ENCODE results near the gene ZNF451. TPM values are rescaled to one million over a fixed set of nuclear protein-coding genes. Genes with fewer than 3 reads are reported as not detected.

ZNF451 gene
- total RNA-seq, 1 donor from 2014 or later = 56.9 TPM

DNA sequence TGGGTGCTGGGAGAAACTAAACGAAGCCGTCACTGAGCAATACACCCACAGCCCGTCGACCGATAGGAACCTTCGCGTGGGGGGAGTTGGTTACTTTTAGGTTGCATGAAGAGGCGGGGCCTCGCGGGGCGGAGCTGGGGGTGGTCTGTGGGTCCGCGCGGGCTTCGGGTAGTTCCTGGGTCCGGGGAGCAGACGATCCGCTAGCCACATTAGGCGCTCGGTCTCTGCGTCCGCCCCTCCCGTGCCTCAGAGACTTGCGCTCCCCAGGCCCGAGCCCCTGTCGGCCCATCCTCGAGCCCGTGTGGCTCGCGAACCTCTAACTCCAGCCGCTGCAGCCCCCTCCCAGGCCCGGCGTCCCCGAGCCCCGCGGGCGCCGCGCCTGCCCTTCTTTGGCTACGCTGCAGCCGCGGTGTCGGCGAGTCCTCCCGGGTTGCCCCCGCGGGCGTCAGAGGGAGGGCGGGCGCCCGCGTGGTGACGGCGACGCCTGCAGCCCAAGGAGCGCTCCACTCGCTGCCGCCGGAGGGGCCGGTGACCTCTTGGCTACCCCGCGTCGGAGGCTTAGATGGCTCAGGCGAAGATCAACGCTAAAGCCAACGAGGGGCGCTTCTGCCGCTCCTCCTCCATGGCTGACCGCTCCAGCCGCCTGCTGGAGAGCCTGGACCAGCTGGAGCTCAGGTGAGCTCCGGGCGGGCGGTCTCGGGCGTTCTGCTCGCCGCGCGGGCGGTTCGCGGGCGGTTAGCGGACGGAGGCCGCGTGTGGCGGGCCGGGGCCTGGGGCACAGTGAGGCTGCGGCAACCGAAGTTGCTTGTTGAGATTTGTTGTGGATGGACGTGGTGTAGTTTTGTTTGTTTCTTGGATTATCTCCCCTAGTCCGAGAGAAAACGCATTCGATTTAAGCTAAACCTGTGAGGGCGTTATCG is 82.4 kb downstream of the ZNF451 start, which contains the start of gene BAG2:
Gene BAG2, plus strand, starts transcription at position 191 of the 920 bp plus-strand sequence. Its CDS starts 372 bp downstream, at position 563.
- peak within 1 kb of the TSS; percentile 85 to 88 (median 87) for H3K9ac ChIP-seq (ENCODE audit: low read depth in 1 of 3, low read length in 3 of 3)
- peaks cover 2 to 10% (median 8%) of the 10 kb centered on the region in 3 donors for H3K4me1 ChIP-seq (ENCODE audit: control insufficient read depth in 3 of 3, insufficient read depth in 3 of 3, low read length in 3 of 3)
- no peaks in the 10 kb centered on the region for H3K27me3 ChIP-seq (ENCODE audit: control insufficient read depth in 3 of 3, insufficient read depth in 3 of 3, low read length in 3 of 3)
- peak within 1 kb of the TSS; percentile 88 for H3K27ac ChIP-seq (ENCODE audit: low read depth, low read length)
- H3K36me3 ChIP-seq (ENCODE audit: control insufficient read depth in 3 of 3, insufficient read depth in 3 of 3, low read length in 3 of 3) = no peaks in the 10 kb centered on the region
- no peaks in the 10 kb centered on the region for H3K9me3 ChIP-seq (ENCODE audit: control insufficient read depth in 3 of 3, low read length in 3 of 3)
- peak within 1 kb of the TSS; percentile 79 to 90 (median 85) for H3K4me3 ChIP-seq (ENCODE audit: low read length in 3 of 3)

DNA sequence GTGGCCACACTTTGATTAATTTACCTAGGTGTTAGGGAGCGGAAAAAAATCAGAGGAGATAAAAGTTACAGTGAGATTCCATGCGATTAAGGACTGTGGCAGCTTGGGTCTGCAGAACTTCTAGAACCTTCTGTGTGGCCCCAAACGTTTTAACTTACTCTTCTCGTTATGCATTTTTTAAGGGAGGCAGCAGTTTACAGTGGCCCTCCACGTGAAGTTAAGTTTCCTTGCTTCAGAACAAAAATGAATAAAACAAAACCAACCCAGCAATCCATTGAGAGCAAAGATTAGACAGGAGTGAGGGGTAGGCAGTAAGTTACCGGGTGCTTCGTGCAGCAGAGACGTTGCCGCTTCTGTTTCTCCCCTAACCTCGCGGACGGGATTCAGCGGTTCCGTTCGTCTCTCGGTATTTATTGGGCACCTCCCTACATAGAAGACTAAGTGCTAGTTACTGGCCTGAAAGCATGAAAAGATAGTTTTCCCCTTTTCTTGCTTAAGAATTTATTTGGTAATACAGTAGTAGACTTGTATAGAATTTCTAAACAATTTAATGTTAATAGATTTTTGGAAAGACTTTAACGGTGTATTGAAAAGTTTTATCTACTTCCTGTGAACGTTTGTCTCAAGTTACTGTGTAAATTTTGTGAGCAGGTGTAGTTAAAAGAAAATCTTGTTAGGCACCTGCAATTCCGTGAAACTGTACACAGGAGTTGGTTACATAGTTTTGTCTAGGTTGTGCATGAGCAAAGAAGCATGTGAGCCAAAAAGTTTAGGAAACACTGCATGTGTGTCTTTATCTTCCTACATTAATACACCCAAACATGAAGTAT is 83.3 kb downstream of the ZNF451 start:
- H3K9me3 ChIP-seq (ENCODE audit: control insufficient read depth in 3 of 3, low read length in 3 of 3) = no peaks in the 10 kb centered on the region
- H3K27ac ChIP-seq (ENCODE audit: low read depth, low read length) = peak overlapping the region; percentile 88
- H3K36me3 ChIP-seq (ENCODE audit: control insufficient read depth in 3 of 3, insufficient read depth in 3 of 3, low read length in 3 of 3) = no peaks in the 10 kb centered on the region
- H3K9ac ChIP-seq (ENCODE audit: low read depth in 1 of 3, low read length in 3 of 3) = peak overlapping the region; percentile 85 to 88 (median 87)
- peaks cover 6 to 19% (median 16%) of the 10 kb centered on the region in 3 donors for H3K4me1 ChIP-seq (ENCODE audit: control insufficient read depth in 3 of 3, insufficient read depth in 3 of 3, low read length in 3 of 3)
- no peaks in the 10 kb centered on the region for H3K27me3 ChIP-seq (ENCODE audit: control insufficient read depth in 3 of 3, insufficient read depth in 3 of 3, low read length in 3 of 3)
- peak overlapping the region; percentile 79 to 90 (median 85) for H3K4me3 ChIP-seq (ENCODE audit: low read length in 3 of 3)

DNA sequence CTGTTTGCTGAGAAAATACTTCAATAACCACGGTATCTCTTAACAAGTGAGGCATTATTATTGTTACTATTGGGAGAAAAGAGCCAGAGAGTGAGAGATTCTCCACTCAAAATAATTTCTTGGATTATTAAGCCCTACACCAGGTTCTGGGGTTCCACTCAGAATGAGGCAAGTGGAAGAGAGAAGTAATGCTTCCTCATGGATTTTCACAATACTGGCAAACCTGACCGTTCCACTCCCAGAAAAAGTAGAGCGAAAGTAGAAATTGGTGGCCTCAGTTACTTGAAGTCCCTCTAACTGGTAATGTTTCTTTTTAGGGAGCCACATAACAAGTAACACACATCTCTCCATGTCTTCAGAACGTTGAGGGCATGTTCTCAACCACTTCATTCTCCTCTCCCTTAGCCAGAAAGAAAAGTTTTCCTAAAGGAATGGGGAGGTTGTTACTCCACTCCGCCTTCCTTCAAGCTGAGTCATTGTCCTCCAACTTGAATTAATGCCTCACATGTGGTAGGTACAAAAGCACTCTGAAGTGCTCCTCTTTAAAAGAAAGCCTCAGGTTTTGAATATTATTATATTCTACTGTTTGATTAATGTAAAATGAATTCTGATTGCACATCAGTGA is 84.0 kb downstream of the ZNF451 start:
- Histone ChIP-seq H3K27ac (ENCODE audit: low read depth, low read length) (peak overlapping the region; percentile 88), H3K27me3 (ENCODE audit: control insufficient read depth in 3 of 3, insufficient read depth in 3 of 3, low read length in 3 of 3) (no peaks in the 10 kb centered on the region), H3K9ac (ENCODE audit: low read depth in 1 of 3, low read length in 3 of 3) (peak overlapping the region; percentile 85 to 88 (median 87)), H3K9me3 (ENCODE audit: control insufficient read depth in 3 of 3, low read length in 3 of 3) (no peaks in the 10 kb centered on the region), H3K4me3 (ENCODE audit: low read length in 3 of 3) (peak overlapping the region; percentile 3 to 90 (median 79)), H3K36me3 (ENCODE audit: control insufficient read depth in 3 of 3, insufficient read depth in 3 of 3, low read length in 3 of 3) (no peaks in the 10 kb centered on the region), H3K4me1 (ENCODE audit: control insufficient read depth in 3 of 3, insufficient read depth in 3 of 3, low read length in 3 of 3) (peaks cover 8 to 21% (median 19%) of the 10 kb centered on the region in 3 donors)

DNA sequence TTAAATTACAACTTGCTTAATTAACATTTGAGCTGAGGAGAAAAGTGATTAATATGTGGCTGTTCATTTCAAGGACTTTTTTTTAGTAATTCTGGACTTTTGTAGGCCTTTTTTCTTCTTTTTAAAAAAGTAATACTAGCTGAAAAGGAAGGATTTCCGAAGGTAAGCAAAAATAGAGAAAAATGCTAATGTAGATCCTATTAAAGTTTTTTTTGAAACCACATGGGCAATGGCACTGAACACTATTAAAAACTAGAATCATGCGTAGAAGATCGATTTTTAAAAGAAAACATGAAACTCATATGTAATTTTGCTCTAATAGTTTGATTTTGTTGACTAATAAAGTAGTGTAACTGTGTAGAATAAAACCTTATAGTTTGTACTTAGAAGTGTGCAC is 84.5 kb downstream of the ZNF451 start:
- Histone ChIP-seq H3K9me3 (ENCODE audit: control insufficient read depth in 3 of 3, low read length in 3 of 3) (no peaks in the 10 kb centered on the region), H3K36me3 (ENCODE audit: control insufficient read depth in 3 of 3, insufficient read depth in 3 of 3, low read length in 3 of 3) (no peaks in the 10 kb centered on the region), H3K27ac (ENCODE audit: low read depth, low read length) (peak overlapping the region; percentile 88), H3K9ac (ENCODE audit: low read depth in 1 of 3, low read length in 3 of 3) (no peak overlapping the region), H3K27me3 (ENCODE audit: control insufficient read depth in 3 of 3, insufficient read depth in 3 of 3, low read length in 3 of 3) (no peaks in the 10 kb centered on the region), H3K4me3 (ENCODE audit: low read length in 3 of 3) (peak overlapping the region in 1 of 3 donors; percentile 79), H3K4me1 (ENCODE audit: control insufficient read depth in 3 of 3, insufficient read depth in 3 of 3, low read length in 3 of 3) (peaks cover 11 to 24% (median 21%) of the 10 kb centered on the region in 3 donors)

DNA sequence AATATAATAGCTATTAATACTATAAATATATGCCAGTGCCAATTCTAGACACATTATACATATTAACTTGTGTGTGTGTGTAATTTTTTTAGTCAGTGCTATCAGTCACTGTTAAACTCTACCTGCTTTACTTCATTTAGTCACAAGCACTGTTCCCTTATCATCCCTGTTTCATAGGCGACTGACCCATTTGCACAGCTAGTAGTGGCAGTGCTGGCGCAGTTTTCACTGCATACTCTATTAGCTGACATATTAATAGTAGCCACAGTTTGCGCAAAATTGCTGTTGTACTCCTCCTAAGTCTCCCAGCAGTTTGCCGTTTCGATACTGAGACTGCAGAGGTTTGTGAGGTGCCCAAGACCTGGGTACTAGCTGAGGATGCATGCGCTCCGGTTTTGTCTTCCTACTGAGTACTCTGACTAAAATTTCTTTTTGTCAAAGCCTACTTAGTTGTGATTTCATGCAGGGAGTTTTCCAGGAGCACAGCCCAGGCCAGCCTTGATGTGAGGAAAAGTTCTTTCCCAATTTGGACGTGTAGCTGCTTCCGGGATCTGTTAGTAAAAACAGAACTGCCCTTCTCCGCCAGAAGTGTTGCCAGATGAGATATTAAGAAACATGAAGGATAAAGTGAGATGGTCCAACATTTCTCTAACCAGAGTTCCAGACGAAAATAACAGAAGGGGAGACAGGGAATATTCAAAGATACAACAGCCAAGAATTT is 87.7 kb downstream of the ZNF451 start:
- no peaks in the 10 kb centered on the region for H3K9me3 ChIP-seq (ENCODE audit: control insufficient read depth in 3 of 3, low read length in 3 of 3)
- H3K4me1 ChIP-seq (ENCODE audit: control insufficient read depth in 3 of 3, insufficient read depth in 3 of 3, low read length in 3 of 3) = peaks cover 13 to 36% (median 32%) of the 10 kb centered on the region in 3 donors
- peak overlapping the region; percentile 23 to 61 (median 44) for H3K4me3 ChIP-seq (ENCODE audit: low read length in 3 of 3)
- peak overlapping the region; percentile 65 for H3K27ac ChIP-seq (ENCODE audit: low read depth, low read length)
- no peaks in the 10 kb centered on the region for H3K27me3 ChIP-seq (ENCODE audit: control insufficient read depth in 3 of 3, insufficient read depth in 3 of 3, low read length in 3 of 3)
- H3K36me3 ChIP-seq (ENCODE audit: control insufficient read depth in 3 of 3, insufficient read depth in 3 of 3, low read length in 3 of 3) = peaks cover 0 to under 1% (median under 1%) of the 10 kb centered on the region in 3 donors
- H3K9ac ChIP-seq (ENCODE audit: low read depth in 1 of 3, low read length in 3 of 3) = peak overlapping the region; percentile 35 to 61 (median 46)

DNA sequence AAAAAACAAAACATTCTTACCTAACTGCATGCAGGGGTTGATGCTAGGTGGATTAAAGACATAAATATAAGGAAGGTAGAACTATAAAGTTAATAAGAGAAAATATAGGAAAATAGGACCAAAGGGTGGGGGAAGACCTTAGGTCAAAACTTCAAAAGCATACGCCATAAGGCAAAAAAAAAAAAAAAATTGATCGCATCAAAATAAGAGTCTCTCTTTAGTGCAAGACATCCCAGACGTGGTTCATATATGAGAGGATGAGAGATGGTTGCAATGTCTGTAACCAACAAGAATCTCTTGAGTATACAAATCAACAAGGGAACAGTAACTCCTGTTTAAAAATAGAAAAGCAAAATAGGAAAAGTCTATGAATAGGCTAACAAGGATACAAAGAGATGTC is 90.6 kb downstream of the ZNF451 start:
- no peak overlapping the region for H3K4me3 ChIP-seq (ENCODE audit: low read length in 3 of 3)
- no peaks in the 10 kb centered on the region for H3K9me3 ChIP-seq (ENCODE audit: control insufficient read depth in 3 of 3, low read length in 3 of 3)
- no peak overlapping the region for H3K9ac ChIP-seq (ENCODE audit: low read depth in 1 of 3, low read length in 3 of 3)
- peak overlapping the region; percentile 76 for H3K27ac ChIP-seq (ENCODE audit: low read depth, low read length)
- peaks cover 0 to 26% (median 17%) of the 10 kb centered on the region in 3 donors for H3K36me3 ChIP-seq (ENCODE audit: control insufficient read depth in 3 of 3, insufficient read depth in 3 of 3, low read length in 3 of 3)
- H3K27me3 ChIP-seq (ENCODE audit: control insufficient read depth in 3 of 3, insufficient read depth in 3 of 3, low read length in 3 of 3) = no peaks in the 10 kb centered on the region
- peaks cover 13 to 36% (median 29%) of the 10 kb centered on the region in 3 donors for H3K4me1 ChIP-seq (ENCODE audit: control insufficient read depth in 3 of 3, insufficient read depth in 3 of 3, low read length in 3 of 3)

DNA sequence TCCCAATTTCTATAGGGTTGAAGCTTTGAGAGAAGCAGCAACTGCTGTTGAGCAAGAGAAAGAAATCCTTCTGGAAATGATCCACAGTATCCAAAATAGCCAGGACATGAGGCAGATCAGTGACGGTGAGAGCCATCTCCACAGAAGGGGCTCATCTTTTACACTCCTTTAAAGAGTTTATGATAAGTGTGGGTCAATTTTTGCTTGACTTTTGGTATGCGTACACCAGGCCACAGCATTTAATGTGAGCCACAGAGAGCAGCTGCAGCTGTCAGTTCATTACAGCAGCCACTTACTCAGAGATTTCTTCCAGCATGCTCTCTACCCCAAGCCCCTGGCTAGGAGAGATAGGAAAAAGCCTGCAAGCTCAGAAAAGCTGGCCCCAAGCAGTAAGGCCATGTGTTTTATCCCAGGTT is 92.0 kb downstream of the ZNF451 start:
- peaks cover 13 to 29% (median 28%) of the 10 kb centered on the region in 3 donors for H3K4me1 ChIP-seq (ENCODE audit: control insufficient read depth in 3 of 3, insufficient read depth in 3 of 3, low read length in 3 of 3)

DNA sequence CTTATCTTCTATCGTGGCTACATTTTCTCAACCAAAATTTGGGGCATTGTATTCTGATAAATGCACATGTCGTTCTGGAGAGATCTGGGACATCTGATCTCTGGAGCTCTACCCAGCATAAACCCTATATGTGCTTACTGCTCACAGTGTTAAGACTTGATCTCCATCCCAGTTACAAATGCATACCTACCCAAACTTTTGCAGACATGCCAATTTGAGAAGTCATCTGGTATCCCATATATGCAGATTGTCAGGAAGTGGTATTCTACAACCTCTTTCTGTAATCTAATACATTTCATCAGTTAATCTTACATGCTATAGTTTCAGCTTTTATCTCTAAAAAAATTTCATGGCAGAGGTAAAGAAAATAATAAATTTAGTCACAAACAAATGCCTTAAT is 93.3 kb downstream of the ZNF451 start:
- Histone ChIP-seq H3K27me3 (ENCODE audit: control insufficient read depth in 3 of 3, insufficient read depth in 3 of 3, low read length in 3 of 3) (no peaks in the 10 kb centered on the region), H3K36me3 (ENCODE audit: control insufficient read depth in 3 of 3, insufficient read depth in 3 of 3, low read length in 3 of 3) (peaks cover 0 to 26% (median 17%) of the 10 kb centered on the region in 3 donors), H3K9me3 (ENCODE audit: control insufficient read depth in 3 of 3, low read length in 3 of 3) (no peaks in the 10 kb centered on the region), H3K27ac (ENCODE audit: low read depth, low read length) (no peak overlapping the region), H3K9ac (ENCODE audit: low read depth in 1 of 3, low read length in 3 of 3) (no peak overlapping the region), H3K4me1 (ENCODE audit: control insufficient read depth in 3 of 3, insufficient read depth in 3 of 3, low read length in 3 of 3) (peaks cover 9 to 18% (median 16%) of the 10 kb centered on the region in 3 donors), H3K4me3 (ENCODE audit: low read length in 3 of 3) (no peak overlapping the region)

More for the DNA sequence above, 92.0 kb downstream of the ZNF451 start:
- Histone ChIP-seq H3K9me3 (ENCODE audit: control insufficient read depth in 3 of 3, low read length in 3 of 3) (no peaks in the 10 kb centered on the region), H3K36me3 (ENCODE audit: control insufficient read depth in 3 of 3, insufficient read depth in 3 of 3, low read length in 3 of 3) (peaks cover 0 to 26% (median 17%) of the 10 kb centered on the region in 3 donors), H3K4me3 (ENCODE audit: low read length in 3 of 3) (peak overlapping the region in 1 of 3 donors; percentile 9), H3K9ac (ENCODE audit: low read depth in 1 of 3, low read length in 3 of 3) (peak overlapping the region in 1 of 3 donors; percentile 34), H3K27me3 (ENCODE audit: control insufficient read depth in 3 of 3, insufficient read depth in 3 of 3, low read length in 3 of 3) (no peaks in the 10 kb centered on the region), H3K27ac (ENCODE audit: low read depth, low read length) (peak overlapping the region; percentile 76)

DNA sequence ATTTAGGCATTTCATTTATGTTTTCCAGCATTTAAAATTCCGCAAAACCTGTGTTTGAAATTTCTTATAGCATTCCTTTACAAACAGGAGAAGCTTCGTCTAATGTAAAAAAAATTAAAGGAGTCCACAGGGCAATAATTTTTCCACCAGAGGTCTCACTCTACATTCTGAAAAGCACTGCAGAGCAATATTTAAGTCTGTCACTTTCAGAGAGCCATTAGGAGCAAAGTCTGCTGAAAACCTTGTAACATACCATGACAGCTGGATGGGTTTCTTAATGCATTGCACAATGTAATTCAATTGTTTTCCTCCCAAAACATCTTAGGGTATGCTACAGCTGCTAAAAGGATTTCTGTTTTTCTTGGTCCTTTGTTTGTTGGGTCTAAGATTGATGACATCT is 100.2 kb downstream of the ZNF451 start:
- Histone ChIP-seq H3K36me3 (ENCODE audit: control insufficient read depth in 3 of 3, insufficient read depth in 3 of 3, low read length in 3 of 3) (peaks cover 0 to 7% (median 2%) of the 10 kb centered on the region in 3 donors), H3K4me3 (ENCODE audit: low read length in 3 of 3) (no peak overlapping the region), H3K9me3 (ENCODE audit: control insufficient read depth in 3 of 3, low read length in 3 of 3) (no peaks in the 10 kb centered on the region), H3K27ac (ENCODE audit: low read depth, low read length) (no peak overlapping the region), H3K27me3 (ENCODE audit: control insufficient read depth in 3 of 3, insufficient read depth in 3 of 3, low read length in 3 of 3) (no peaks in the 10 kb centered on the region), H3K9ac (ENCODE audit: low read depth in 1 of 3, low read length in 3 of 3) (no peak overlapping the region), H3K4me1 (ENCODE audit: control insufficient read depth in 3 of 3, insufficient read depth in 3 of 3, low read length in 3 of 3) (no peaks in the 10 kb centered on the region)

All from skeletal muscle tissue (tissue), 4 donors.